Measurements from ENCODE around the gene RAP1GDS1.

- TF ChIP-seq CTCF (IDR thresholded peaks at IDR 0.05) (no peak), EP300 (IDR thresholded peaks at IDR 0.05) (no peak), POLR2A (IDR thresholded peaks at IDR 0.05) (no peak)
Observed at GRCh38 chr4:98462487-98462886, 201.3 kb downstream of the RAP1GDS1 start.
